GM12878 (cell line): ENCODE data around the gene LARGE1. TPM values are rescaled to one million over a fixed set of nuclear protein-coding genes. Genes with fewer than 3 reads are reported as not detected.
A peak's percentile ranks its signal among the peaks of the same experiment; 100 is the strongest.

Experiments used
- ATAC-seq: fragments of 200-7000 bp; cut with Tn5 transposase; 3 replicates; pipeline ENCODE4 v1.9.1; 2020; ENCODE audit warnings: mild to moderate bottlenecking, moderate library complexity
- BruUV-seq: library from RNA; stranded (reverse); fragments of 400-500 nt; replicated peaks from 2 replicates; lab custom pipeline; 2021; lab: Mats Ljungman, UMichigan
- CTCF ChIA-PET: fragments of 300-600 bp; sonication (Branson Sonifier 250); formaldehyde crosslinking; extraction: SDS; loops from one replicate; lab custom pipeline; 2021; ENCODE audit warnings: inconsistent platforms; lab: Yijun Ruan, JAX
- POLR2A ChIA-PET: fragments of 350-600 bp; formaldehyde crosslinking; extraction: SDS; loops from one replicate; lab custom pipeline; 2021; ENCODE audit warnings: inconsistent platforms; lab: Charles Lee
- RAD21 ChIA-PET: fragments of 300-600 bp; sonication (Branson Sonifier 250); formaldehyde crosslinking; loops from one replicate; lab custom pipeline; 2023; ENCODE audit warnings: antibody characterized with exemption; ENCODE audit not compliant: unreplicated experiment; lab: Charles Lee
- SMC1A ChIA-PET: fragments of 300-600 bp; sonication (Branson Sonifier 250); formaldehyde crosslinking; loops from one replicate; lab custom pipeline; 2023; ENCODE audit not compliant: unreplicated experiment, uncharacterized antibody; lab: Charles Lee
- DNase-seq: peaks from one replicate; pipeline ENCODE4 v3.0.0-alpha.2; 2011; ENCODE audit warnings: low read depth, low spot score
- FAIRE-seq: peaks from 3 replicates; lab custom pipeline; 2011; peaks lifted over from hg19 to GRCh38; lab: Jason Lieb, UNC
- H2AFZ ChIP-seq: 2 replicates; pipeline ENCODE4 v1.6.0; 2011; ENCODE audit warnings: low read depth, low read length, control low read depth; ENCODE audit not compliant: control insufficient read depth
- H3K27ac ChIP-seq: 2 replicates; pipeline ENCODE4 v1.5.1; 2011; ENCODE audit warnings: control low read depth; ENCODE audit not compliant: control insufficient read depth, insufficient read depth
- H3K27me3 ChIP-seq, 2 experiments: replicated peaks in 1 of 2; 2 replicates each; pipeline versions ENCODE4 v1.6.0 to v1.6.1; 2011; ENCODE audit warnings: low read length in 1 of 2; ENCODE audit not compliant: control insufficient read depth in 2 of 2, insufficient read depth in 2 of 2
- H3K36me3 ChIP-seq, 2 experiments: 2 replicates each; pipeline ENCODE4 v1.5.1; 2011; ENCODE audit warnings: low read length in 1 of 2; ENCODE audit not compliant: control insufficient read depth in 2 of 2, insufficient read depth in 2 of 2
- H3K4me1 ChIP-seq: 2 replicates; pipeline ENCODE4 v1.6.1; 2011; ENCODE audit warnings: mild to moderate bottlenecking, low read length, moderate library complexity, mixed read lengths; ENCODE audit not compliant: control insufficient read depth, insufficient read depth
- H3K4me2 ChIP-seq: 2 replicates; pipeline ENCODE4 v1.6.0; 2011; ENCODE audit warnings: control low read depth; ENCODE audit not compliant: control insufficient read depth, insufficient read depth
- H3K4me3 ChIP-seq: fragments of 200-600 bp; sonication (generic); 2 replicates; pipeline ENCODE4 v1.5.1; 2016
- H3K79me2 ChIP-seq: 2 replicates; pipeline ENCODE4 v1.6.0; 2011; ENCODE audit warnings: low read length; ENCODE audit not compliant: control insufficient read depth, insufficient read depth
- H3K9ac ChIP-seq: 2 replicates; pipeline ENCODE4 v1.8.0; 2011; ENCODE audit warnings: low read length, control low read depth, mixed read lengths; ENCODE audit not compliant: control insufficient read depth, insufficient read depth
- H3K9me3 ChIP-seq: replicated peaks from 3 replicates; pipeline ENCODE4 v1.5.1; 2011; ENCODE audit warnings: mild to moderate bottlenecking, low read length; ENCODE audit not compliant: control insufficient read depth, insufficient read depth
- H4K20me1 ChIP-seq: 2 replicates; pipeline ENCODE4 v1.6.0; 2011; ENCODE audit not compliant: control insufficient read depth, insufficient read depth
- CBFB ChIP-seq: IDR thresholded peaks from 2 replicates; pipeline ENCODE4 v1.6.1; 2016; ENCODE audit warnings: antibody characterized with exemption, low read depth
- EED ChIP-seq: sonication (generic); IDR thresholded peaks from 2 replicates; pipeline ENCODE4 v1.6.1; 2016; ENCODE audit warnings: antibody characterized with exemption, low read depth
- FOS ChIP-seq: IDR thresholded peaks from 3 replicates; pipeline ENCODE4 v1.6.1; 2011; ENCODE audit warnings: borderline replicate concordance; ENCODE audit not compliant: insufficient read length; ENCODE audit errors: extremely low read depth
- IKZF2 ChIP-seq, 2 experiments: fragments of 450-650 bp; IDR thresholded peaks; 2 replicates each; pipeline ENCODE4 v1.6.1; 2017; ENCODE audit warnings: mild to moderate bottlenecking in 2 of 2, moderate library complexity in 2 of 2
- KLF5 ChIP-seq: fragments of 450-650 bp; IDR thresholded peaks from 2 replicates; pipeline ENCODE4 v1.6.1; 2014; ENCODE audit warnings: mild to moderate bottlenecking; ENCODE audit not compliant: partially characterized antibody
- NFXL1 ChIP-seq: fragments of 450-650 bp; IDR thresholded peaks from 2 replicates; pipeline ENCODE4 v1.6.1; 2017; ENCODE audit warnings: antibody characterized with exemption, mild to moderate bottlenecking, borderline replicate concordance
- NR2C1 ChIP-seq: fragments of 450-650 bp; IDR thresholded peaks from 2 replicates; pipeline ENCODE4 v1.6.1; 2017; ENCODE audit warnings: antibody characterized with exemption, mild to moderate bottlenecking, moderate library complexity
- SIX5 ChIP-seq: IDR thresholded peaks from 2 replicates; pipeline ENCODE4 v1.6.1; 2011; ENCODE audit warnings: mild to moderate bottlenecking, low read depth, low read length, moderate library complexity; ENCODE audit not compliant: severe bottlenecking
- SMAD1 ChIP-seq: fragments of 450-650 bp; IDR thresholded peaks from 2 replicates; pipeline ENCODE4 v1.6.1; 2018; ENCODE audit warnings: mild to moderate bottlenecking, low read depth; ENCODE audit not compliant: partially characterized antibody
- SREBF2 ChIP-seq: IDR thresholded peaks from 2 replicates; pipeline ENCODE4 v1.6.1; 2012; ENCODE audit warnings: mild to moderate bottlenecking, low read length
- SRF ChIP-seq, 2 experiments: IDR thresholded peaks; 2 replicates each; pipeline ENCODE4 v1.6.1; 2011; ENCODE audit warnings: low read depth in 2 of 2, low read length in 2 of 2, mild to moderate bottlenecking in 1 of 2, moderate library complexity in 1 of 2
- ZSCAN29 ChIP-seq: fragments of 450-650 bp; IDR thresholded peaks from 2 replicates; pipeline ENCODE4 v1.6.1; 2017; ENCODE audit warnings: mild to moderate bottlenecking, moderate library complexity
- WGBS: methylation state at CpG from one replicate; pipeline ENCODE4 v1.1.6; 2016; ENCODE audit warnings: low lambda C conversion rate; ENCODE audit not compliant: insufficient replicate concordance, insufficient coverage; ENCODE audit errors: missing lambda C conversion rate; 5-methylcytosine and 5-hydroxymethylcytosine counted together
- in situ Hi-C: fragments of 300-500 bp; cut with MboI; formaldehyde crosslinking; loops from 9 replicates; pipeline ENCODE4 v1.14.3; 2018; ENCODE audit warnings: mixed read lengths
- intact Hi-C: fragments of 100-400 bp; cut with micrococcal nuclease; formaldehyde crosslinking; loops from one replicate; pipeline ENCODE4 v1.14.2; 2022; ENCODE audit not compliant: unreplicated experiment
- polyA plus RNA-seq, 11 experiments: library from polyadenylated mRNA; depleted of rRNA in 4 of 11; unstranded in 6 of 11; stranded (reverse) in 5 of 11; fragments of >200 nt; fragmentation: Nextera tagmentation in 4 of 11; fragmentation: Illumina TruSeq in 1 of 11; extraction: Ambion mirVana in 4 of 11; extraction: Trizol in 1 of 11; gene quantifications; 1 replicate in 1 of 11; 2 replicates in 10 of 11; pipeline versions ENCODE4 v1.2.1 to v1.2.3, GENCODE V29; 2011 to 2016; ENCODE audit warnings: inconsistent platforms in 2 of 11, missing spikeins in 2 of 11, low read depth in 1 of 11
- total RNA-seq, 4 experiments: library from RNA; depleted of rRNA in 3 of 4; stranded (reverse); fragments of >200 nt in 3 of 4; fragmentation: Illumina TruSeq in 1 of 4; extraction: Trizol in 1 of 4; gene quantifications; 2 replicates each; pipeline versions ENCODE4 v1.2.1 to v1.2.3, GENCODE V29; 2013 to 2021
- TF ChIP-seq, protein P1 (sequence below): fragments of 450-650 bp; IDR thresholded peaks from 2 replicates; pipeline ENCODE4 v1.6.1; 2016; ENCODE audit warnings: mild to moderate bottlenecking
- TF ChIP-seq, protein P2 (sequence below): fragments of 450-650 bp; IDR thresholded peaks from 2 replicates; pipeline ENCODE4 v1.6.1; 2016; ENCODE audit warnings: mild to moderate bottlenecking, moderate library complexity, borderline replicate concordance

Gene LARGE1
- total and polyA plus RNA-seq, 10 of the 15 experiments (the other 5 are each of a cell fraction or from before 2014, with no cell fraction given), result 3.2 to 41.4 (median 17.3) TPM

DNA sequence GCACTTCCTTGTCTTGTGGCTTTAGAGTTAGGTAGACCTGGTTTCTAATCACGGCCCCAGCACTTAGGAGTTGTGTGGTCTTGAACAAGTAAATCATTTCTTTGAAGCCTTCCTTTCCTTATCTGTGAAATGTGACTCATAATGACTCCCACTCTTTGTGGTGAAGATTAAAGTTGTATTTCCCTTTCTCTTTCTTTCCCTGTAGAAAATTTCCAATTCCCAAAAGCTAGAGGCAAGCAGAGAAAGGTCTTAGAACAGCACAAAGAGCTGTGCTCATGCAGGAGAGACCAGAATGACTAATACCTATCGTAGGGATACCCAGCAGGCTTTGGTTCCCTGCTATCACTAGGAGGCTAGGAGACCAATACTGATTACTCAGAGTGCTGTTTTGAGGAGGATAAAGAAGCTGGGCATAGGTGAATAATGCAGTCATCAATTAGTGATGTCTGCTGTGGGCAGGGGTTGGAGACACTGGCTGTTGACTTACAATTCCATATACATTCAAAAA, 591.4 kb downstream of the LARGE1 start (continued):
- TF ChIP-seq, protein P1, sequence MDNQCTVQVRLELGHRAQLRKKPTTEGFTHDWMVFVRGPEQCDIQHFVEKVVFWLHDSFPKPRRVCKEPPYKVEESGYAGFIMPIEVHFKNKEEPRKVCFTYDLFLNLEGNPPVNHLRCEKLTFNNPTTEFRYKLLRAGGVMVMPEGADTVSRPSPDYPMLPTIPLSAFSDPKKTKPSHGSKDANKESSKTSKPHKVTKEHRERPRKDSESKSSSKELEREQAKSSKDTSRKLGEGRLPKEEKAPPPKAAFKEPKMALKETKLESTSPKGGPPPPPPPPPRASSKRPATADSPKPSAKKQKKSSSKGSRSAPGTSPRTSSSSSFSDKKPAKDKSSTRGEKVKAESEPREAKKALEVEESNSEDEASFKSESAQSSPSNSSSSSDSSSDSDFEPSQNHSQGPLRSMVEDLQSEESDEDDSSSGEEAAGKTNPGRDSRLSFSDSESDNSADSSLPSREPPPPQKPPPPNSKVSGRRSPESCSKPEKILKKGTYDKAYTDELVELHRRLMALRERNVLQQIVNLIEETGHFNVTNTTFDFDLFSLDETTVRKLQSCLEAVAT, result peak; percentile 92
- TF ChIP-seq NFXL1, result no peak
- no peak for TF ChIP-seq SMAD1
- no peak for TF ChIP-seq FOS
- peak; percentile 44 to 51 for TF ChIP-seq IKZF2 (IDR thresholded peaks at IDR 0.05)

DNA sequence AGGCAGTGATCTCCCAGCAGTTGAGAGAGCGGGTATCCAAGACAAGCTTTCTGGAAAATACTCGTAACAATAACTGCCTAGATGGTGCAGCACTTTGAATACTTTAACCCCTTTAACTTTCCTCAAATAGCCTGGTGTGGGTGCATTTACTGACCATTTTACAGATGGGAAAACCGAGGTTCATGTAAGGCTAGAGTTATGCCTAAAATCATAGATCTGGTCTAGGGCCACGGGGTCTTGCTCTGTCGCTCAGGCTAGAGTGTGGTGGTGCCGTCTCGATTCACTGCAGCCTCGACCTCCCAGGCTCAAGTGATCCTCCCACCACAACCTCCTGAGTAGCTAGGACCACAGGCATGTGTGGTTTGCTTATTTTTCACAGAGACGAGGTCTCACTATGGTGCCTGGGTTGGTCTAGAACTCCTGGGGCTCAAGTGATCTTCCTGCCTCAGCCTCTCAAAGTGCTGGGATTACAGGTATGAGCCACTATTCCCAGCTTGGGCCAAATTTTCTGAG, 592.9 kb downstream of the LARGE1 start:
- H3K36me3 ChIP-seq, result peaks cover 0 to 2% of the 10 kb centered on the region in 2 experiments; a peak in 2 of 4 replicates
- no peaks in the 10 kb centered on the region for H4K20me1 ChIP-seq
- ChIA-PET SMC1A (interaction anchor here (0.9 to 3.2 kb wide), 6 partner anchors 25 to 246 kb away, joined by 3 to 15 read pairs (median 4); no protein-coding TSS in a partner anchor), CTCF (interaction anchor here (1.2 to 2.6 kb wide), 4 partner anchors 17 to 253 kb away, joined by 3 to 10 read pairs (median 6); no protein-coding TSS in a partner anchor), POLR2A (interaction anchor here (0.7 kb wide), 1 partner anchor 527 kb away, joined by 3 read pairs; no protein-coding TSS in a partner anchor), RAD21 (interaction anchor here (1.9 kb wide), 1 partner anchor 239 kb away, joined by 6 read pairs; no protein-coding TSS in a partner anchor)
- H3K4me3 ChIP-seq, result no peak overlapping the region
- intact Hi-C loops (no loop called here), in situ Hi-C loops (no loop called here)
- no peak for DNase-seq
- no peak overlapping the region for H2AFZ ChIP-seq
- no peak for ATAC-seq
- no peak for FAIRE-seq
- no peak overlapping the region for H3K27ac ChIP-seq
- no peak overlapping the region for H3K9ac ChIP-seq
- H3K79me2 ChIP-seq, result no peaks in the 10 kb centered on the region
- H3K4me1 ChIP-seq, result peaks cover 24% of the 10 kb centered on the region
- H3K4me2 ChIP-seq, result no peak overlapping the region
- no peaks in the 10 kb centered on the region for H3K27me3 ChIP-seq
- no peaks in the 10 kb centered on the region for H3K9me3 ChIP-seq
- 73% methylated on average over 9 of the region's 9 CpGs for WGBS
- no TSS peak for BruUV-seq
- no peak for TF ChIP-seq SIX5
- no peak for TF ChIP-seq SREBF2
- no peak for TF ChIP-seq CBFB
- TF ChIP-seq, protein P2, sequence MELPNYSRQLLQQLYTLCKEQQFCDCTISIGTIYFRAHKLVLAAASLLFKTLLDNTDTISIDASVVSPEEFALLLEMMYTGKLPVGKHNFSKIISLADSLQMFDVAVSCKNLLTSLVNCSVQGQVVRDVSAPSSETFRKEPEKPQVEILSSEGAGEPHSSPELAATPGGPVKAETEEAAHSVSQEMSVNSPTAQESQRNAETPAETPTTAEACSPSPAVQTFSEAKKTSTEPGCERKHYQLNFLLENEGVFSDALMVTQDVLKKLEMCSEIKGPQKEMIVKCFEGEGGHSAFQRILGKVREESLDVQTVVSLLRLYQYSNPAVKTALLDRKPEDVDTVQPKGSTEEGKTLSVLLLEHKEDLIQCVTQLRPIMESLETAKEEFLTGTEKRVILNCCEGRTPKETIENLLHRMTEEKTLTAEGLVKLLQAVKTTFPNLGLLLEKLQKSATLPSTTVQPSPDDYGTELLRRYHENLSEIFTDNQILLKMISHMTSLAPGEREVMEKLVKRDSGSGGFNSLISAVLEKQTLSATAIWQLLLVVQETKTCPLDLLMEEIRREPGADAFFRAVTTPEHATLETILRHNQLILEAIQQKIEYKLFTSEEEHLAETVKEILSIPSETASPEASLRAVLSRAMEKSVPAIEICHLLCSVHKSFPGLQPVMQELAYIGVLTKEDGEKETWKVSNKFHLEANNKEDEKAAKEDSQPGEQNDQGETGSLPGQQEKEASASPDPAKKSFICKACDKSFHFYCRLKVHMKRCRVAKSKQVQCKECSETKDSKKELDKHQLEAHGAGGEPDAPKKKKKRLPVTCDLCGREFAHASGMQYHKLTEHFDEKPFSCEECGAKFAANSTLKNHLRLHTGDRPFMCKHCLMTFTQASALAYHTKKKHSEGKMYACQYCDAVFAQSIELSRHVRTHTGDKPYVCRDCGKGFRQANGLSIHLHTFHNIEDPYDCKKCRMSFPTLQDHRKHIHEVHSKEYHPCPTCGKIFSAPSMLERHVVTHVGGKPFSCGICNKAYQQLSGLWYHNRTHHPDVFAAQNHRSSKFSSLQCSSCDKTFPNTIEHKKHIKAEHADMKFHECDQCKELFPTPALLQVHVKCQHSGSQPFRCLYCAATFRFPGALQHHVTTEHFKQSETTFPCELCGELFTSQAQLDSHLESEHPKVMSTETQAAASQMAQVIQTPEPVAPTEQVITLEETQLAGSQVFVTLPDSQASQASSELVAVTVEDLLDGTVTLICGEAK, result no peak
- no peak for TF ChIP-seq ZSCAN29
- TF ChIP-seq, protein P1, result no peak
- TF ChIP-seq NR2C1, result no peak
- TF ChIP-seq SRF (IDR thresholded peaks at IDR 0.05; ENCODE audit: low read depth in 2 of 2, low read length in 2 of 2), result no peak
- no peak for TF ChIP-seq KLF5
- no peak for TF ChIP-seq EED
